Keratinocyte (primary cell): ENCODE results near the gene CPA3.

ENCODE experiments used
- CTCF ChIP-seq, 3 experiments: IDR thresholded peaks in 1 of 3; conservative IDR thresholded peaks in 1 of 3; optimal IDR thresholded peaks in 1 of 3; 2 replicates in 2 of 3; 3 replicates in 1 of 3; pipeline versions ENCODE3 to v1.5.1; 2011; ENCODE audit warnings: low read length in 3 of 3, mild to moderate bottlenecking in 3 of 3, moderate library complexity in 2 of 3, control low read depth in 1 of 3, inconsistent platforms in 1 of 3; ENCODE audit not compliant: insufficient read depth in 2 of 3; ENCODE audit errors: extremely low read depth in 1 of 3
- EZH2 ChIP-seq: IDR thresholded peaks from one replicate; pipeline ENCODE4 v1.6.1; 2012; ENCODE audit warnings: inconsistent platforms, mild to moderate bottlenecking, low read length, moderate library complexity

DNA sequence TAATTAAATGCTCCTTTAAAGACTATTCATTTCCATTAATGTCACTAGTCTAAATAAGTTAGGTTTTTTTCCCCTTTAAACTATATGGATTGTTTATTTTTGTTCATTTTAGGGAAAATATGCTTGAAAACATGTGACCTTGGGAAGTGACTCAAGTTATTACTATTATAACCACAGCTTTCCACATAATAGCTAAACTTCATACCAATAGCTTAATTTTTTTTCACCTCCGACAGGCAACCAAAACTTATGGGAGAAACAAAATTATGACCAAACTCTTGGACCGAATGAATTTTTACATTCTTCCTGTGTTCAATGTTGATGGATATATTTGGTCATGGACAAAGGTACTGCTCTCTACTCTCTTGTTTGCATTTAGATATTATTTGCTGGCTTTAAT lies 16.2 kb downstream of the CPA3 start:
- no peak for TF ChIP-seq CTCF (optimal IDR thresholded peaks at IDR 0.05 in 1 of 3, IDR thresholded peaks at IDR 0.05 in 1 of 3, conservative IDR thresholded peaks at IDR 0.05 in 1 of 3; ENCODE audit: extremely low read depth in 1 of 3, insufficient read depth in 2 of 3, low read length in 3 of 3)
- no peak for TF ChIP-seq EZH2
